Breast epithelium (tissue), 3 donors: ENCODE results near the gene TTYH3.

Experiments used
- POLR2A ChIP-seq: fragments of 450-650 bp; IDR thresholded peaks from one replicate; pipeline ENCODE4 v1.6.1; 2016; ENCODE audit warnings: antibody characterized with exemption, mild to moderate bottlenecking, moderate library complexity
- POLR2AphosphoS5 ChIP-seq, 3 donors: sonication (generic); formaldehyde crosslinking; IDR thresholded peaks; one replicate each; pipeline ENCODE4 v1.6.1; 2017; ENCODE audit warnings: antibody characterized with exemption in 3 of 3
- TF ChIP-seq, protein P1 (sequence below), 3 donors: fragments of 450-650 bp; IDR thresholded peaks; one replicate each; pipeline ENCODE4 v1.5.1; 2016 to 2017; ENCODE audit warnings: antibody characterized with exemption in 3 of 3, mild to moderate bottlenecking in 3 of 3, moderate library complexity in 3 of 3

DNA sequence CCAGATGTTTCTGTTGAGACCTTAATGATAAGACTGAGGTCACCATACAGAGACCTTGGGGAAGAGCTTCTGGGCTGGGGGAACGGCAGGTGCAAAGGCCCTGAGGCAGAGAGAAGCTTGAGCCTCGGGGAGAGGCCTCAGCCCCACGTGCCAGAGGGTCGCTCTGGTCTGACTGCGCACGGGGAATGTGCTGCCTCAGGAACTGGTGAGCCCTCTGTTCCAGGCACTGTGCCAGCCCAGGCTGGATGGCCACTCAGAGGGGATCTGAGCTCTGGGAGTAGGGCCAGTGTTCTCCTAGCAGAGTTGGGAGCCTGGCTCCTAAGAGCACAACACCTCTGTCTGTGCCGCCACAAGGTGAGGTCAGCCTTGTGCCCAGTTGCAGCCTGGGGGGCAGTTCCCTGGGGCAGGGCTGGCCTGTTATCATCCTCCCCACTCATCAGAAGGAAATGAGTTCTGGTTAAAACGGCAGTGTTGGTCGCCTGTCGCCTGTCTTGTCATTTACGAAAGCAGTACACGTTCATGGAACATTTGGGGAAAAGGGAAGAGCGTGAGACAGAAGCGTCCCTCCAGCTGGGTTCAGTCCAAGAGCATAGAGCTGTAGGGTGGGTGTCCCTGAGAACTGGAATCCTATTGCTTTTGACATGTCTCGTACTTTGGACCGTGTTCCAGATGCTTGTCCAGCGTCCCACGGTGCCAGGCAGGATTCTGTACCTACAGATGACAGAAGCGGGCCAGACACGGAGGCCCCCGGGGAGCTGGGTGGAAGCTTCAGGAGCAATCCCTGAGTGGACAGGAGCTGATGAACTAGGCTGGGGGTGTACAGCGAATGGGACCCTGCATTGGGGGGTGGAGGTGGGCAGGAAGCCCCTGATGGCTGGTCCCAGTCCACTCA is 4.3 kb downstream of the TTYH3 start:
- TF ChIP-seq POLR2A: no peak
- TF ChIP-seq POLR2AphosphoS5 (IDR thresholded peaks at IDR 0.05): no peak
- TF ChIP-seq, protein P1, sequence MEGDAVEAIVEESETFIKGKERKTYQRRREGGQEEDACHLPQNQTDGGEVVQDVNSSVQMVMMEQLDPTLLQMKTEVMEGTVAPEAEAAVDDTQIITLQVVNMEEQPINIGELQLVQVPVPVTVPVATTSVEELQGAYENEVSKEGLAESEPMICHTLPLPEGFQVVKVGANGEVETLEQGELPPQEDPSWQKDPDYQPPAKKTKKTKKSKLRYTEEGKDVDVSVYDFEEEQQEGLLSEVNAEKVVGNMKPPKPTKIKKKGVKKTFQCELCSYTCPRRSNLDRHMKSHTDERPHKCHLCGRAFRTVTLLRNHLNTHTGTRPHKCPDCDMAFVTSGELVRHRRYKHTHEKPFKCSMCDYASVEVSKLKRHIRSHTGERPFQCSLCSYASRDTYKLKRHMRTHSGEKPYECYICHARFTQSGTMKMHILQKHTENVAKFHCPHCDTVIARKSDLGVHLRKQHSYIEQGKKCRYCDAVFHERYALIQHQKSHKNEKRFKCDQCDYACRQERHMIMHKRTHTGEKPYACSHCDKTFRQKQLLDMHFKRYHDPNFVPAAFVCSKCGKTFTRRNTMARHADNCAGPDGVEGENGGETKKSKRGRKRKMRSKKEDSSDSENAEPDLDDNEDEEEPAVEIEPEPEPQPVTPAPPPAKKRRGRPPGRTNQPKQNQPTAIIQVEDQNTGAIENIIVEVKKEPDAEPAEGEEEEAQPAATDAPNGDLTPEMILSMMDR (IDR thresholded peaks at IDR 0.05): no peak
